ENCODE measurements around the gene BICD1.

DNA sequence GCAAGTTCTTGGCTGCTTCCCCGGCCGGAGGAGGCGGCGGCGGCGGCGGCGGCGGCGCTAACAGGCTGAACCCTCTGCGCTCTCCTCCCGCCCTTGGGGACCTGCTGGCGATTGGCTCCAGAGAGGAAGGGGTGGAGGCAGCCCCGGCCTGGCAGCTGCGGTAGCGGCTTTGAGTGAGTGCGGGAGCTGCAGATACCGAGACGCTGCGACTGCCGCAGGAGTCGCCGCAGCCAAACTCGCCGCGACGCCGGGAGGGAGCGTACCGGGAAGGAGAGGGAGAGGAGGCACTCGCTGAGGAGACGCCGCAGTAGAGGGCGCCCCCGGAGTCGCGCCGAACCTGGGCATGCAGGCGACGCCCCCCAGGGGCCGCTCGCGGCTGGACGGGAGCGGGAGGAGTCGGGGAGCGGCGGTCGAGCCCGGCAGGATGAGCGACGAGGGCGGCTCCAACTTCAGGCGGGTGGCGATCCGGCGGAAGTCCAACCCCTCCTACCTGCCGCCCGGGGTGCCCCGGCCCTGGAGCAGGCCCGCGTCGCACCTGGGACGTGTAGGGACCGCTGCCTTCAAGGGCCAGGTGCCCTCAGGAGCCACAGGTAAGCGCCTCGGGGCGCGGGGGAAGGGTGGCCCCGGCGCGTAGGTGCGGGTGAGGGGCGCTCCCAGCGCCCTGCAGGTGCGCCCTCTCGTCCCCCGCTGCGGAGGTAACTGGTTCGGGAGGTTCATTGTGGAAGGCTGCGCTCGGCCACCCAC is 292.9 kb downstream of the BICD1 start, which contains the start of gene FGD4:
- TF ChIP-seq JUND (IDR thresholded peaks at IDR 0.05) = no peak
- TF ChIP-seq, protein P1, sequence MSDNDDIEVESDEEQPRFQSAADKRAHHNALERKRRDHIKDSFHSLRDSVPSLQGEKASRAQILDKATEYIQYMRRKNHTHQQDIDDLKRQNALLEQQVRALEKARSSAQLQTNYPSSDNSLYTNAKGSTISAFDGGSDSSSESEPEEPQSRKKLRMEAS (IDR thresholded peaks at IDR 0.05) = no peak
- TF ChIP-seq, protein P2, sequence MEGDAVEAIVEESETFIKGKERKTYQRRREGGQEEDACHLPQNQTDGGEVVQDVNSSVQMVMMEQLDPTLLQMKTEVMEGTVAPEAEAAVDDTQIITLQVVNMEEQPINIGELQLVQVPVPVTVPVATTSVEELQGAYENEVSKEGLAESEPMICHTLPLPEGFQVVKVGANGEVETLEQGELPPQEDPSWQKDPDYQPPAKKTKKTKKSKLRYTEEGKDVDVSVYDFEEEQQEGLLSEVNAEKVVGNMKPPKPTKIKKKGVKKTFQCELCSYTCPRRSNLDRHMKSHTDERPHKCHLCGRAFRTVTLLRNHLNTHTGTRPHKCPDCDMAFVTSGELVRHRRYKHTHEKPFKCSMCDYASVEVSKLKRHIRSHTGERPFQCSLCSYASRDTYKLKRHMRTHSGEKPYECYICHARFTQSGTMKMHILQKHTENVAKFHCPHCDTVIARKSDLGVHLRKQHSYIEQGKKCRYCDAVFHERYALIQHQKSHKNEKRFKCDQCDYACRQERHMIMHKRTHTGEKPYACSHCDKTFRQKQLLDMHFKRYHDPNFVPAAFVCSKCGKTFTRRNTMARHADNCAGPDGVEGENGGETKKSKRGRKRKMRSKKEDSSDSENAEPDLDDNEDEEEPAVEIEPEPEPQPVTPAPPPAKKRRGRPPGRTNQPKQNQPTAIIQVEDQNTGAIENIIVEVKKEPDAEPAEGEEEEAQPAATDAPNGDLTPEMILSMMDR (IDR thresholded peaks at IDR 0.05; ENCODE audit: low read depth, low read length, missing input control) = peak; percentile 6
- peak in 1 of 2 donors; percentile 29 for TF ChIP-seq GABPA (IDR thresholded peaks at IDR 0.05 in 1 of 2, conservative IDR thresholded peaks at IDR 0.05 in 1 of 2)
- TF ChIP-seq, protein P3, sequence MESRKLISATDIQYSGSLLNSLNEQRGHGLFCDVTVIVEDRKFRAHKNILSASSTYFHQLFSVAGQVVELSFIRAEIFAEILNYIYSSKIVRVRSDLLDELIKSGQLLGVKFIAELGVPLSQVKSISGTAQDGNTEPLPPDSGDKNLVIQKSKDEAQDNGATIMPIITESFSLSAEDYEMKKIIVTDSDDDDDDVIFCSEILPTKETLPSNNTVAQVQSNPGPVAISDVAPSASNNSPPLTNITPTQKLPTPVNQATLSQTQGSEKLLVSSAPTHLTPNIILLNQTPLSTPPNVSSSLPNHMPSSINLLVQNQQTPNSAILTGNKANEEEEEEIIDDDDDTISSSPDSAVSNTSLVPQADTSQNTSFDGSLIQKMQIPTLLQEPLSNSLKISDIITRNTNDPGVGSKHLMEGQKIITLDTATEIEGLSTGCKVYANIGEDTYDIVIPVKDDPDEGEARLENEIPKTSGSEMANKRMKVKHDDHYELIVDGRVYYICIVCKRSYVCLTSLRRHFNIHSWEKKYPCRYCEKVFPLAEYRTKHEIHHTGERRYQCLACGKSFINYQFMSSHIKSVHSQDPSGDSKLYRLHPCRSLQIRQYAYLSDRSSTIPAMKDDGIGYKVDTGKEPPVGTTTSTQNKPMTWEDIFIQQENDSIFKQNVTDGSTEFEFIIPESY (IDR thresholded peaks at IDR 0.05) = no peak
- peak in 1 of 2 donors; percentile 10 for TF ChIP-seq HNF4A (conservative IDR thresholded peaks at IDR 0.05)
- peak in 1 of 2 donors; percentile 24 for TF ChIP-seq RAD21 (IDR thresholded peaks at IDR 0.05)
- peak; percentile 44 for TF ChIP-seq SP1 (IDR thresholded peaks at IDR 0.05)
- TF ChIP-seq, protein P4, sequence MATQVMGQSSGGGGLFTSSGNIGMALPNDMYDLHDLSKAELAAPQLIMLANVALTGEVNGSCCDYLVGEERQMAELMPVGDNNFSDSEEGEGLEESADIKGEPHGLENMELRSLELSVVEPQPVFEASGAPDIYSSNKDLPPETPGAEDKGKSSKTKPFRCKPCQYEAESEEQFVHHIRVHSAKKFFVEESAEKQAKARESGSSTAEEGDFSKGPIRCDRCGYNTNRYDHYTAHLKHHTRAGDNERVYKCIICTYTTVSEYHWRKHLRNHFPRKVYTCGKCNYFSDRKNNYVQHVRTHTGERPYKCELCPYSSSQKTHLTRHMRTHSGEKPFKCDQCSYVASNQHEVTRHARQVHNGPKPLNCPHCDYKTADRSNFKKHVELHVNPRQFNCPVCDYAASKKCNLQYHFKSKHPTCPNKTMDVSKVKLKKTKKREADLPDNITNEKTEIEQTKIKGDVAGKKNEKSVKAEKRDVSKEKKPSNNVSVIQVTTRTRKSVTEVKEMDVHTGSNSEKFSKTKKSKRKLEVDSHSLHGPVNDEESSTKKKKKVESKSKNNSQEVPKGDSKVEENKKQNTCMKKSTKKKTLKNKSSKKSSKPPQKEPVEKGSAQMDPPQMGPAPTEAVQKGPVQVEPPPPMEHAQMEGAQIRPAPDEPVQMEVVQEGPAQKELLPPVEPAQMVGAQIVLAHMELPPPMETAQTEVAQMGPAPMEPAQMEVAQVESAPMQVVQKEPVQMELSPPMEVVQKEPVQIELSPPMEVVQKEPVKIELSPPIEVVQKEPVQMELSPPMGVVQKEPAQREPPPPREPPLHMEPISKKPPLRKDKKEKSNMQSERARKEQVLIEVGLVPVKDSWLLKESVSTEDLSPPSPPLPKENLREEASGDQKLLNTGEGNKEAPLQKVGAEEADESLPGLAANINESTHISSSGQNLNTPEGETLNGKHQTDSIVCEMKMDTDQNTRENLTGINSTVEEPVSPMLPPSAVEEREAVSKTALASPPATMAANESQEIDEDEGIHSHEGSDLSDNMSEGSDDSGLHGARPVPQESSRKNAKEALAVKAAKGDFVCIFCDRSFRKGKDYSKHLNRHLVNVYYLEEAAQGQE (IDR thresholded peaks at IDR 0.05) = peak; percentile 30
